Measurements from ENCODE around the gene ZG16B. TPM values are rescaled to one million over a fixed set of nuclear protein-coding genes. Genes with fewer than 3 reads are reported as not detected.

Gene ZG16B
- total RNA-seq, 1 experiment from 2014 or later, result not detected

GRCh38 chr16:2822496-2822895, 7.6 kb upstream of the ZG16B start:
- no peaks in the 10 kb centered on the region for H3K9me3 ChIP-seq (ENCODE audit: control insufficient read depth, low read depth, low read length)
- H3K4me2 ChIP-seq (ENCODE audit: insufficient read depth, insufficient read length, low read length), result no peak overlapping the region
- H3K27me3 ChIP-seq (ENCODE audit: insufficient read depth, low read length), result no peaks in the 10 kb centered on the region
- no peak overlapping the region for H2BK20ac ChIP-seq (ENCODE audit: low read depth, low read length, poor library complexity, severe bottlenecking)
- no peak overlapping the region for H3T11ph ChIP-seq (ENCODE audit: low read length)
- no peak overlapping the region for H2BK120ac ChIP-seq (ENCODE audit: low read depth, low read length, poor library complexity, severe bottlenecking)
- Mint-ChIP-seq H3K4me3 (no peak overlapping the region), H3K27me3 (ENCODE audit: low read depth) (no peaks in the 10 kb centered on the region), H3K4me1 (no peaks in the 10 kb centered on the region), H3K9me3 (no peaks in the 10 kb centered on the region), H3K27ac (no peak overlapping the region), H3K36me3 (ENCODE audit: insufficient read depth in 1 of 3, low read depth in 3 of 3) (no peaks in the 10 kb centered on the region; a peak in 1 of 7 replicates)
- no peaks in the 10 kb centered on the region for H3K79me2 ChIP-seq (ENCODE audit: insufficient read depth, low read length)
- no peaks in the 10 kb centered on the region for H4K20me1 ChIP-seq (ENCODE audit: control insufficient read depth, insufficient read depth, insufficient read length)
- DNase-seq, result no peak
- no peak overlapping the region for H2BK5ac ChIP-seq (ENCODE audit: insufficient read length, low read length)
- no peak overlapping the region for H2AK5ac ChIP-seq (ENCODE audit: insufficient read length, low read length)
- H2BK15ac ChIP-seq (ENCODE audit: low read depth, low read length), result no peak overlapping the region
- no CpG with 5 or more reads among the region's 4 CpGs for WGBS (ENCODE audit: extremely low coverage, insufficient read length, low lambda C conversion rate)
- H3K79me1 ChIP-seq (ENCODE audit: insufficient read depth, low read depth, low read length, poor library complexity, severe bottlenecking), result no peaks in the 10 kb centered on the region
- no peak overlapping the region for H2AFZ ChIP-seq (ENCODE audit: low read length)
- TF ChIP-seq, protein P1, sequence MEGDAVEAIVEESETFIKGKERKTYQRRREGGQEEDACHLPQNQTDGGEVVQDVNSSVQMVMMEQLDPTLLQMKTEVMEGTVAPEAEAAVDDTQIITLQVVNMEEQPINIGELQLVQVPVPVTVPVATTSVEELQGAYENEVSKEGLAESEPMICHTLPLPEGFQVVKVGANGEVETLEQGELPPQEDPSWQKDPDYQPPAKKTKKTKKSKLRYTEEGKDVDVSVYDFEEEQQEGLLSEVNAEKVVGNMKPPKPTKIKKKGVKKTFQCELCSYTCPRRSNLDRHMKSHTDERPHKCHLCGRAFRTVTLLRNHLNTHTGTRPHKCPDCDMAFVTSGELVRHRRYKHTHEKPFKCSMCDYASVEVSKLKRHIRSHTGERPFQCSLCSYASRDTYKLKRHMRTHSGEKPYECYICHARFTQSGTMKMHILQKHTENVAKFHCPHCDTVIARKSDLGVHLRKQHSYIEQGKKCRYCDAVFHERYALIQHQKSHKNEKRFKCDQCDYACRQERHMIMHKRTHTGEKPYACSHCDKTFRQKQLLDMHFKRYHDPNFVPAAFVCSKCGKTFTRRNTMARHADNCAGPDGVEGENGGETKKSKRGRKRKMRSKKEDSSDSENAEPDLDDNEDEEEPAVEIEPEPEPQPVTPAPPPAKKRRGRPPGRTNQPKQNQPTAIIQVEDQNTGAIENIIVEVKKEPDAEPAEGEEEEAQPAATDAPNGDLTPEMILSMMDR (conservative IDR thresholded peaks at IDR 0.05), result no peak
- H3K56ac ChIP-seq (ENCODE audit: insufficient read length, low read depth, low read length), result no peak overlapping the region
- H3K27ac ChIP-seq (ENCODE audit: insufficient read length, low read depth, low read length), result no peak overlapping the region
- H3K4ac ChIP-seq (ENCODE audit: low read depth, low read length), result no peak overlapping the region
- H4K5ac ChIP-seq (ENCODE audit: insufficient read length, low read depth, low read length), result no peak overlapping the region
- H4K91ac ChIP-seq (ENCODE audit: insufficient read length, low read depth, low read length), result no peak overlapping the region
- no peak overlapping the region for H3K18ac ChIP-seq (ENCODE audit: insufficient read length, low read depth, low read length)
- H3K23ac ChIP-seq (ENCODE audit: insufficient read length, low read depth, low read length), result no peak overlapping the region
- H3K23me2 ChIP-seq (ENCODE audit: insufficient read length, low read depth, low read length, poor library complexity, severe bottlenecking), result no peaks in the 10 kb centered on the region
- H4K8ac ChIP-seq (replicated peaks; ENCODE audit: insufficient read length, low read depth, low read length), result no peak overlapping the region
- no peak overlapping the region for H3K14ac ChIP-seq (ENCODE audit: insufficient read depth, low read length)
- no peak overlapping the region for H2BK12ac ChIP-seq (ENCODE audit: insufficient read length, low read depth, low read length)
- H3K4me1 ChIP-seq (ENCODE audit: insufficient read depth, low read length), result no peaks in the 10 kb centered on the region
- H3K9ac ChIP-seq (ENCODE audit: extremely low read depth, insufficient read length, low read length), result no peak overlapping the region

Data from H9 (cell line).